Testis (tissue), 2 donors: ENCODE measurements around the gene IL1RAPL1.

ENCODE experiments used
- CTCF ChIP-seq, 3 experiments: fragments of 450-650 bp in 2 of 3; fragments of 200-600 bp in 1 of 3; sonication (generic) in 1 of 3; IDR thresholded peaks; one replicate each; pipeline ENCODE4 v1.5.1; 2016 to 2019; ENCODE audit warnings: antibody characterized with exemption in 3 of 3, mild to moderate bottlenecking in 2 of 3, moderate library complexity in 1 of 3
- POLR2A ChIP-seq: fragments of 450-650 bp; IDR thresholded peaks from one replicate; pipeline ENCODE4 v1.6.1; 2017; ENCODE audit warnings: antibody characterized with exemption, mild to moderate bottlenecking, moderate library complexity

DNA sequence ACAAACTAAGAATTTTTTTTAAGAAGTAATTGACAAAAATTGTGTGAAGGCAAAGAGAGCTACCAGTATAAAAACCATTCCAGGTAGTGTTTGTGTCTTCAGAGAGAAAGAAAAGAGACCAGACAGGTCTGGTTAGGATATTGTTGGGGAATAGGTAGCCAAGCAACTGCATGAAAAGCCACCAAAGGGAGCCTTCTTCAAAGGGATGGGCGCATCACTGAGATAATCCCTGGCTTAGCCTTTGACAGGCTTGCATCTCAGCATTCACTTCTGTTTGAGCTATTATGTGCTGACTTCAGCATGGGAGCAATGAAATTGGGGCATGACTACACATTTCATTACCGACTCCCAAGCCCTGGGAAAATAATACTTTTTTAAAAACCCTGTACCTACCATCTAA lies 496.6 kb downstream of the IL1RAPL1 start:
- TF ChIP-seq CTCF (IDR thresholded peaks at IDR 0.05): no peak
- TF ChIP-seq POLR2A: no peak
